ENCODE data around the gene BCL11A.

The BCL11A gene

DNA sequence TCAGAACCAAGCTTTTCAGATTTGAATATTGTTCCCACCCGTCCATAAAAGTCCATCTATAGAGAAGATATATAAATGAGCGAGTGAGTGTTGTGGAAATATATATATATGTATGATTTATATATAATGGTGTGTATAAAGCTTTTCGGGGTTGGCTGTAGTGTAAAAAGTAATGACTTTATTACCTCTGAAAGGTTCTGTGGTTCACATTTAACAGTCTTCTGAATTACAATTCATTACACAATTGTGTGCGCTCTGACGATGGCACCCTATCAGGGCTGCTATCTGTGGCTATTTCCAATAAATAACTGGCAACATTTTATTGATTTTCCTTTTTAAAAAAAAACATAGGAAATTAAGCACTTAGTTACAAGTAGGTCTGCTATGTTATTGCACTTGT, 2.7 kb upstream of the BCL11A start:
- TF ChIP-seq CTCF (conservative IDR thresholded peaks at IDR 0.05; ENCODE audit: low read depth, low read length), result no peak
- no peaks in the 10 kb centered on the region for H3K36me3 ChIP-seq (ENCODE audit: insufficient read depth)
- H4K20me1 ChIP-seq (ENCODE audit: insufficient read depth), result no peaks in the 10 kb centered on the region
- H3K27ac ChIP-seq, result peak overlapping the region; percentile 62
- H3K4me1 ChIP-seq (ENCODE audit: low read depth, poor library complexity, severe bottlenecking), result peaks cover 13% of the 10 kb centered on the region
- H3K4me2 ChIP-seq, result peak overlapping the region; percentile 76
- peaks cover 17% of the 10 kb centered on the region; the same call in 1 of the 2 replicates for H3K79me2 ChIP-seq (ENCODE audit: insufficient read depth, low read depth)
- H3K4me3 ChIP-seq (IDR thresholded peaks at IDR 0.05; ENCODE audit: insufficient read depth, low read depth, low read length), result no peak overlapping the region
- H3K27me3 ChIP-seq (ENCODE audit: insufficient read depth, low read depth), result peaks cover 12% of the 10 kb centered on the region; the same call in 1 of the 2 replicates
- H2AFZ ChIP-seq (ENCODE audit: low read depth), result peak overlapping the region; percentile 84
- H3K9ac ChIP-seq, result peak overlapping the region; percentile 94

GRCh38 chr2:60555783-60556139, 2.3 kb upstream of the BCL11A start:
- peaks cover 10% of the 10 kb centered on the region for H3K4me1 ChIP-seq (ENCODE audit: low read depth, poor library complexity, severe bottlenecking)
- peak overlapping the region; percentile 62 for H3K27ac ChIP-seq
- peaks cover 17% of the 10 kb centered on the region; the same call in 1 of the 2 replicates for H3K79me2 ChIP-seq (ENCODE audit: insufficient read depth, low read depth)
- TF ChIP-seq CTCF (conservative IDR thresholded peaks at IDR 0.05; ENCODE audit: low read depth, low read length), result no peak
- peak overlapping the region; percentile 94 for H3K9ac ChIP-seq
- H4K20me1 ChIP-seq (ENCODE audit: insufficient read depth), result no peaks in the 10 kb centered on the region
- peak overlapping the region; percentile 84 for H2AFZ ChIP-seq (ENCODE audit: low read depth)
- H3K4me2 ChIP-seq, result peak overlapping the region; percentile 76
- no peaks in the 10 kb centered on the region for H3K36me3 ChIP-seq (ENCODE audit: insufficient read depth)
- H3K27me3 ChIP-seq (ENCODE audit: insufficient read depth, low read depth), result peaks cover 12% of the 10 kb centered on the region; the same call in 1 of the 2 replicates
- H3K4me3 ChIP-seq (IDR thresholded peaks at IDR 0.05; ENCODE audit: insufficient read depth, low read depth, low read length), result no peak overlapping the region

DNA sequence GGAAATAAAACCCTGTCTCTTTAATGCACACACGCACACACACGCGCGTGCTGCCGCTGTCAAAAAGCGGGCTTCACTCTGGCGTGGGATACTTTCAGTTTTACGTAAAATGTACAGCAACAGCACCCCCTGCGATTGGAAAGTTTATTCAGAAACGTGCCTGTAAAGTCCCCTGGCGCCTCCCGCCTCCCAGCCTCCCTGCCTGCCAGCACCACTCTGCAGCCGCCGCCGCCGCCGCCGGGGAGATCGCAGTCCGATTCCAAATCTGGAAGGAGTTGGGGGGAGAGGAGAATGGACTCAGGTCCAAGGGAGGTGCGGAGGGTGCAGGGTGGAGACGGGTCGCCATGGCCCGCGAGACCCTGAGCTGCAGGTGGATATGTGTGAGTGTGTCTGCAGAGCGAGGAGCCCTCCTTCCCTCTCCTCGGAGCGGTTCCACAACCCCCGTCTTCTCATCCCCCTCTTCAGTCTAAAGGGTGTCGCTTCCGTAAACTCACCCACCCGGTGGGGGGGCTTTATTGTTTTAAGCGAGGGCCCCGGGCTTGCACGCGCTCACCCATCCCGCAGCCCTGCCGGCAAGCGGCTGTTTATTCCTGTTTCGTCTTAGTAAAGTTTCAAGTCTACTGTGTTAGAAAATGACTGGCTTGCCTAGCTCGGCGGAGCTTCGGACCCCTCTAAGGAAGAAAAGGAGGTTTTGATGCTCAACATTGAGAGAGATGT, 1.8 kb upstream of the BCL11A start:
- Histone ChIP-seq H3K79me2 (ENCODE audit: insufficient read depth, low read depth) (peaks cover 17% of the 10 kb centered on the region; the same call in 1 of the 2 replicates), H4K20me1 (ENCODE audit: insufficient read depth) (no peaks in the 10 kb centered on the region), H2AFZ (ENCODE audit: low read depth) (peak overlapping the region; percentile 84), H3K36me3 (ENCODE audit: insufficient read depth) (no peaks in the 10 kb centered on the region), H3K4me2 (peak overlapping the region; percentile 76), H3K4me1 (ENCODE audit: low read depth, poor library complexity, severe bottlenecking) (peaks cover 10% of the 10 kb centered on the region), H3K9ac (peak overlapping the region; percentile 94), H3K4me3 (IDR thresholded peaks at IDR 0.05; ENCODE audit: insufficient read depth, low read depth, low read length) (no peak overlapping the region), H3K27ac (peak overlapping the region; percentile 62), H3K27me3 (ENCODE audit: insufficient read depth, low read depth) (peaks cover 12% of the 10 kb centered on the region; the same call in 1 of the 2 replicates)
- TF ChIP-seq CTCF (conservative IDR thresholded peaks at IDR 0.05; ENCODE audit: low read depth, low read length), result peak; percentile 46

- no peak overlapping the region for H3K4me3 ChIP-seq (IDR thresholded peaks at IDR 0.05; ENCODE audit: insufficient read depth, low read depth, low read length)
- peak overlapping the region; percentile 76 for H3K4me2 ChIP-seq
- H3K36me3 ChIP-seq (ENCODE audit: insufficient read depth), result no peaks in the 10 kb centered on the region
- peak overlapping the region; percentile 94 for H3K9ac ChIP-seq
- H3K27me3 ChIP-seq (ENCODE audit: insufficient read depth, low read depth), result peaks cover 12% of the 10 kb centered on the region; the same call in 1 of the 2 replicates
- H3K79me2 ChIP-seq (ENCODE audit: insufficient read depth, low read depth), result peaks cover 18% of the 10 kb centered on the region; the same call in 1 of the 2 replicates
- no peak for TF ChIP-seq CTCF (conservative IDR thresholded peaks at IDR 0.05; ENCODE audit: low read depth, low read length)
- no peaks in the 10 kb centered on the region for H4K20me1 ChIP-seq (ENCODE audit: insufficient read depth)
- H3K4me1 ChIP-seq (ENCODE audit: low read depth, poor library complexity, severe bottlenecking), result peaks cover 10% of the 10 kb centered on the region
- peak overlapping the region; percentile 84 for H2AFZ ChIP-seq (ENCODE audit: low read depth)
- H3K27ac ChIP-seq, result peak overlapping the region; percentile 62
These were observed 1.2 kb upstream of the BCL11A start for GRCh38 chr2:60554646-60555065.

All from KMS-11 (cell line).